HL-60/S4 treated with phorbol 12-myristate 13-acetate at 8.2 ng/mL for 4 days and 3 days (cell line): ENCODE data around the gene SLC25A21.
"Not testable (repeated sequence)": the region's sequence is repeated elsewhere in the genome, so short reads cannot be mapped to it uniquely, and the experiment has no call there.

Experiments
- in situ Hi-C: fragments of 300-500 bp; cut with MboI; formaldehyde crosslinking; loops from 2 replicates; pipeline ENCODE4 v1.15.0; 2022; ENCODE audit warnings: low sequenced_read_pairs

SLC25A21 gene

GRCh38 chr14:36741858-36742257 lies 430.5 kb downstream of the SLC25A21 start:
- in situ Hi-C loops: no loop called here

GRCh38 chr14:36738269-36738668 lies 434.1 kb downstream of the SLC25A21 start:
- in situ Hi-C loops: no loop called here

GRCh38 chr14:36726128-36726527 lies 446.3 kb downstream of the SLC25A21 start:
- in situ Hi-C loops: no loop called here

GRCh38 chr14:36724162-36724561 lies 448.2 kb downstream of the SLC25A21 start:
- in situ Hi-C loops: no loop called here

- in situ Hi-C loops: no loop called here
These were observed 448.9 kb downstream of the SLC25A21 start for GRCh38 chr14:36723530-36723929.

GRCh38 chr14:36721877-36722276 lies 450.5 kb downstream of the SLC25A21 start:
- in situ Hi-C loops: no loop called here

- in situ Hi-C loops: no loop called here
These were observed 451.7 kb downstream of the SLC25A21 start for GRCh38 chr14:36720657-36721056.

GRCh38 chr14:36719823-36720222 lies 452.6 kb downstream of the SLC25A21 start:
- in situ Hi-C loops: no loop called here

GRCh38 chr14:36718216-36718615 lies 454.2 kb downstream of the SLC25A21 start:
- in situ Hi-C loops: no loop called here

- in situ Hi-C loops: no loop called here
These were observed 455.0 kb downstream of the SLC25A21 start for GRCh38 chr14:36717363-36717762.

- in situ Hi-C loops: no loop called here
These were observed 455.7 kb downstream of the SLC25A21 start for GRCh38 chr14:36716614-36717184.

- in situ Hi-C loops: no loop called here
These were observed 458.3 kb downstream of the SLC25A21 start for GRCh38 chr14:36713960-36714703.

GRCh38 chr14:36707570-36707969 lies 464.8 kb downstream of the SLC25A21 start:
- in situ Hi-C loops: no loop called here

- in situ Hi-C loops: no loop called here
These were observed 469.9 kb downstream of the SLC25A21 start for GRCh38 chr14:36702474-36702873.

GRCh38 chr14:36701132-36701531 lies 471.3 kb downstream of the SLC25A21 start:
- in situ Hi-C loops: no loop called here

- in situ Hi-C loops: no loop called here
These were observed 471.8 kb downstream of the SLC25A21 start for GRCh38 chr14:36700651-36701050.

GRCh38 chr14:36699420-36699819 lies 473.0 kb downstream of the SLC25A21 start:
- in situ Hi-C loops: not testable (repeated sequence)

GRCh38 chr14:36690311-36691040 lies 481.9 kb downstream of the SLC25A21 start:
- in situ Hi-C loops: no loop called here

GRCh38 chr14:36684946-36685345 lies 487.5 kb downstream of the SLC25A21 start:
- in situ Hi-C loops: no loop called here

GRCh38 chr14:36683083-36683724 lies 489.2 kb downstream of the SLC25A21 start:
- in situ Hi-C loops: no loop called here

- in situ Hi-C loops: no loop called here
These were observed 490.1 kb downstream of the SLC25A21 start for GRCh38 chr14:36682338-36682737.
